OCI-LY3 (cell line): Measurements from ENCODE around the gene TMEM123.

Experiments used
- H2AFZ ChIP-seq: fragments of 200-600, 300-600 bp; shearing (Covaris generic); 2 replicates; pipeline ENCODE4 v1.6.0; 2014; ENCODE audit warnings: antibody characterized with exemption, low read depth, low read length
- H3K27ac ChIP-seq: fragments of 200-600, 300-600 bp; sonication (generic); 2 replicates; pipeline ENCODE4 v1.5.1; 2014; ENCODE audit warnings: mild to moderate bottlenecking, low read length, moderate library complexity, mixed read lengths
- H3K27me3 ChIP-seq: fragments of 200-600, 300-600 bp; sonication (generic); 2 replicates; pipeline ENCODE4 v1.6.1; 2014; ENCODE audit warnings: low read depth, low read length, mixed read lengths
- H3K36me3 ChIP-seq: fragments of 200-600, 300-600 bp; sonication (generic); replicated peaks from 2 replicates; pipeline ENCODE3; 2014; ENCODE audit warnings: low read depth, low read length, mixed read lengths
- H3K4me1 ChIP-seq: fragments of 300-600, 200-600 bp; sonication (generic); 2 replicates; pipeline ENCODE4 v1.6.1; 2014; ENCODE audit warnings: low read length, mixed read lengths
- H3K4me2 ChIP-seq: fragments of 200-600, 300-600 bp; sonication (generic); 2 replicates; pipeline ENCODE4 v1.6.1; 2014; ENCODE audit warnings: low read length, mixed read lengths
- H3K4me3 ChIP-seq: fragments of 300-600, 200-600 bp; sonication (generic); 2 replicates; pipeline ENCODE4 v1.5.1; 2014; ENCODE audit warnings: antibody characterized with exemption, mild to moderate bottlenecking, low read length, moderate library complexity
- H3K79me2 ChIP-seq: fragments of 300-600, 200-600 bp; shearing (Covaris generic); 2 replicates; pipeline ENCODE4 v1.6.1; 2014; ENCODE audit warnings: mild to moderate bottlenecking, low read length, mixed read lengths
- H3K9ac ChIP-seq: fragments of 300-600, 200-600 bp; shearing (Covaris generic); 2 replicates; pipeline ENCODE4 v1.6.0; 2014; ENCODE audit warnings: mild to moderate bottlenecking, low read length, moderate library complexity
- H3K9me3 ChIP-seq: fragments of 200-600, 300-600 bp; shearing (Covaris generic); 2 replicates; pipeline ENCODE4 v1.6.1; 2014; ENCODE audit warnings: low read length, mixed read lengths; ENCODE audit not compliant: insufficient read depth
- H4K20me1 ChIP-seq: fragments of 200-600, 300-600 bp; sonication (generic); 2 replicates; pipeline ENCODE4 v1.6.1; 2016; ENCODE audit warnings: low read length, mixed read lengths; ENCODE audit not compliant: insufficient read depth
- EZH2phosphoT487 ChIP-seq: fragments of 200-600 bp; shearing (Covaris generic); IDR thresholded peaks from 2 replicates; pipeline ENCODE4 v1.6.1; 2018; ENCODE audit warnings: antibody characterized with exemption, mixed run types, low read depth
- TF ChIP-seq, protein P1 (sequence below): fragments of 200-600, 300-600 bp; sonication (generic); IDR thresholded peaks from 2 replicates; pipeline ENCODE4 v1.5.1; 2014; ENCODE audit warnings: antibody characterized with exemption, low read length, low read depth

Gene TMEM123

GRCh38 chr11:102406099-102406498 is 46.5 kb downstream of the TMEM123 start:
- Histone ChIP-seq H3K79me2 (peaks cover 26% of the 10 kb centered on the region; the same call in 1 of the 2 replicates), H3K4me3 (no peak overlapping the region), H4K20me1 (peaks cover 33% of the 10 kb centered on the region), H3K27ac (no peak overlapping the region), H2AFZ (no peak overlapping the region), H3K36me3 (peaks cover 4% of the 10 kb centered on the region), H3K9ac (no peak overlapping the region), H3K9me3 (no peaks in the 10 kb centered on the region), H3K4me1 (peaks cover 8% of the 10 kb centered on the region), H3K4me2 (no peak overlapping the region), H3K27me3 (no peaks in the 10 kb centered on the region)
- TF ChIP-seq, protein P1, sequence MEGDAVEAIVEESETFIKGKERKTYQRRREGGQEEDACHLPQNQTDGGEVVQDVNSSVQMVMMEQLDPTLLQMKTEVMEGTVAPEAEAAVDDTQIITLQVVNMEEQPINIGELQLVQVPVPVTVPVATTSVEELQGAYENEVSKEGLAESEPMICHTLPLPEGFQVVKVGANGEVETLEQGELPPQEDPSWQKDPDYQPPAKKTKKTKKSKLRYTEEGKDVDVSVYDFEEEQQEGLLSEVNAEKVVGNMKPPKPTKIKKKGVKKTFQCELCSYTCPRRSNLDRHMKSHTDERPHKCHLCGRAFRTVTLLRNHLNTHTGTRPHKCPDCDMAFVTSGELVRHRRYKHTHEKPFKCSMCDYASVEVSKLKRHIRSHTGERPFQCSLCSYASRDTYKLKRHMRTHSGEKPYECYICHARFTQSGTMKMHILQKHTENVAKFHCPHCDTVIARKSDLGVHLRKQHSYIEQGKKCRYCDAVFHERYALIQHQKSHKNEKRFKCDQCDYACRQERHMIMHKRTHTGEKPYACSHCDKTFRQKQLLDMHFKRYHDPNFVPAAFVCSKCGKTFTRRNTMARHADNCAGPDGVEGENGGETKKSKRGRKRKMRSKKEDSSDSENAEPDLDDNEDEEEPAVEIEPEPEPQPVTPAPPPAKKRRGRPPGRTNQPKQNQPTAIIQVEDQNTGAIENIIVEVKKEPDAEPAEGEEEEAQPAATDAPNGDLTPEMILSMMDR = no peak
- TF ChIP-seq EZH2phosphoT487 = no peak

- Histone ChIP-seq H3K9me3 (no peaks in the 10 kb centered on the region), H3K27me3 (no peaks in the 10 kb centered on the region), H3K9ac (no peak overlapping the region), H3K4me2 (no peak overlapping the region), H3K36me3 (peaks cover 7% of the 10 kb centered on the region), H3K79me2 (peaks cover 25% of the 10 kb centered on the region; the same call in 1 of the 2 replicates), H2AFZ (no peak overlapping the region), H3K27ac (no peak overlapping the region), H3K4me3 (no peak overlapping the region), H3K4me1 (peaks cover 8% of the 10 kb centered on the region), H4K20me1 (peaks cover 30% of the 10 kb centered on the region)
- TF ChIP-seq, protein P1 = no peak
- no peak for TF ChIP-seq EZH2phosphoT487
Observed at GRCh38 chr11:102405501-102405900, 47.1 kb downstream of the TMEM123 start.

DNA sequence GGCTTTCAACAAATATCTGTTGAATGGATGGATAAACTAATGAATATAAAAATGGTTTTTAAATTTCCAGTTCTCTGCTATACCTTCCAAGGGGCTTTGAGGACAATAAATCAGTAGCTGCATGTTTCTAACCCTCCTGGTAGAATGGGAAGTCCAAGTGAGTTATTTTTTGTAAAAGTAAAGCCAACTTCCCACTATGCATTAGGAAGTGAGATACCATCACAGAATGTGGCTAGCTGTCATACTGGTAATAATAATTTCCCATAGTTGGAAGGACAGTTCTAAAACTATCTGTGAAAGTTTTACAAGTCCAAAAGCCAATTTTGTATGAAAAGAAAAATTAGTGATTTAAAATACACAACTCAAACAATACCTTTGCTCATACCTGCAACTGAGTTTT is 50.0 kb downstream of the TMEM123 start:
- Histone ChIP-seq H3K27ac (peak overlapping the region; percentile 6; the same call in 1 of the 2 replicates), H3K4me3 (no peak overlapping the region), H3K79me2 (peaks cover 20% of the 10 kb centered on the region; the same call in 1 of the 2 replicates), H3K9ac (no peak overlapping the region), H4K20me1 (peaks cover 21% of the 10 kb centered on the region), H3K4me1 (peaks cover 9% of the 10 kb centered on the region), H2AFZ (no peak overlapping the region), H3K36me3 (peaks cover 13% of the 10 kb centered on the region), H3K4me2 (no peak overlapping the region), H3K27me3 (no peaks in the 10 kb centered on the region), H3K9me3 (no peaks in the 10 kb centered on the region)
- no peak for TF ChIP-seq EZH2phosphoT487
- TF ChIP-seq, protein P1 = no peak

GRCh38 chr11:102401905-102402304 is 50.7 kb downstream of the TMEM123 start:
- Histone ChIP-seq H3K9ac (no peak overlapping the region), H3K9me3 (no peaks in the 10 kb centered on the region), H2AFZ (no peak overlapping the region), H3K36me3 (peaks cover 15% of the 10 kb centered on the region), H4K20me1 (peaks cover 17% of the 10 kb centered on the region), H3K79me2 (peaks cover 13% of the 10 kb centered on the region; the same call in 1 of the 2 replicates), H3K27ac (no peak overlapping the region), H3K4me2 (no peak overlapping the region), H3K4me1 (peaks cover 16% of the 10 kb centered on the region), H3K27me3 (no peaks in the 10 kb centered on the region), H3K4me3 (no peak overlapping the region)
- TF ChIP-seq, protein P1 = no peak
- TF ChIP-seq EZH2phosphoT487 = no peak
